Measurements from ENCODE around the gene CYP27C1.

CYP27C1 gene

GRCh38 chr2:127200962-127201361 is 19.1 kb downstream of the CYP27C1 start:
- H3K36me3 ChIP-seq (ENCODE audit: insufficient read depth, low read length): no peaks in the 10 kb centered on the region
- no peaks in the 10 kb centered on the region for H3K4me1 ChIP-seq (ENCODE audit: insufficient read depth, low read length)
- H3K4me3 ChIP-seq (ENCODE audit: low read depth in 1 of 2, low read length in 2 of 2): no peak overlapping the region
- H3K9me3 ChIP-seq (ENCODE audit: low read length): no peaks in the 10 kb centered on the region
- no peak overlapping the region for H3K27ac ChIP-seq (ENCODE audit: low read depth, low read length)
- no peaks in the 10 kb centered on the region for H3K27me3 ChIP-seq (ENCODE audit: control insufficient read depth in 1 of 2, insufficient read depth in 2 of 2, low read length in 2 of 2)
- no peak overlapping the region for H3K9ac ChIP-seq (ENCODE audit: low read length)

DNA sequence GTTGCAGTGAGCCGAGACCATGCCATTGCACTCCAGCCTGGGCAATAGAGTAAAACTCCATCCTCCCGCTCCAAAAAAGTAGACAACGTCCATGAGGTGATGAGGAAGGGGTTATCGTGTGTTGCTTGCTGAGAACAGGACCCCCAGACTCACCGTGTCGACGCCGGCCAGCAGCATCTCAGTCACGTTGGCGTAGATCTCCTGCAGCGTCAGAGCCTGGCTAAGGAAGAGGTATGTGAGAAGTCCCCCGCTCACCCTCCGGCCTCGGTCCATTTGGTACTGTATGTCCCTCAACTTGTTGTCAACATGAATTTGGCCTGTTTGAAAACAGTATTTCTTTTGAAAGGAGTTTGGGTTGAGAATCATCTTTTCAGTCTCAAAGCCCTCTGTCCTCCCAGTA is 20.9 kb downstream of the CYP27C1 start:
- Histone ChIP-seq H3K4me3 (ENCODE audit: low read depth in 1 of 2, low read length in 2 of 2) (no peak overlapping the region), H3K9ac (ENCODE audit: low read length) (no peak overlapping the region), H3K27me3 (ENCODE audit: control insufficient read depth in 1 of 2, insufficient read depth in 2 of 2, low read length in 2 of 2) (no peaks in the 10 kb centered on the region), H3K27ac (ENCODE audit: low read depth, low read length) (no peak overlapping the region), H3K36me3 (ENCODE audit: insufficient read depth, low read length) (no peaks in the 10 kb centered on the region), H3K4me1 (ENCODE audit: insufficient read depth, low read length) (no peaks in the 10 kb centered on the region), H3K9me3 (ENCODE audit: low read length) (no peaks in the 10 kb centered on the region)

DNA sequence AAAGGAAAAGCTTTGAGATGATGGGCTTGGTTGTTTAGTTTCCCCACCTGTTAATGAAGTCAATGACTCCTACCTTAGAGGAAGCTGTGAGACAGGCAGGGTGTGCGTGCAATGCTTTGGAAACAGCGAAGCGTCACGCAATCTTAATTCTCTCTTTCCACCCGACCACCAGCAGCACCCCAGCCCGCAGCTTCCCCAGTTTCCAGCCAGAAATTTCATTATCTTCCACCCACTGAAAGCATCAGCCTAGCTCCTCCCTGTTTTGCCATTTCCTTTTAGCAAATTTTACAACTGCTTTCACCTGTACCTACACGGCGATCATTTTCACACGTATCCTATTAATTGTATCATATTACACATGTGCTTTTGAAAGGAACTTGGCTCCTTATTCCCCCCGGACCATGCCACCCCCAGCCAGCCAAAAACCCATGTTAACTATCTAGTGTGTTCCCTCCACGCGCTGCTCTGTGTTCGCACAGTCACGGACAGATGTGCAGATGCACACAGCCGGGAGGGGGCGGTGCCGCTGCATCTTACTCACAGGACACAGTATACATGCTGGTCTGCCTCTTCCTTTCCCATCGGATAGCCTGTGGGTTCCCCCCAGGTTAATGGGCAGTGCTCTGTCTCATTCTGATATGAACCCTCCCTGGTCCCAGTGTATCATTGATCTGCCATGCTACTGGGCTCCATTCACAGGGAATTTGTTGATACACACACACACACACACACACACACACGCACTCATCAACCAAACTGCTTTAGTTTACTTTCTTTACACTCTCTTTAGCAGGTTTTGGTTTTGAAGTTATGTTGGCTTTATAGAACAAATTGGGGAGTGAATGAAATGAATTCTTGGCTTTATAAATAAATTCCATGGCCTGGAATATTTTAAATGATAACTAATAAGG is 22.4 kb downstream of the CYP27C1 start:
- H3K4me1 ChIP-seq (ENCODE audit: insufficient read depth, low read length): no peaks in the 10 kb centered on the region
- no peak overlapping the region for H3K9ac ChIP-seq (ENCODE audit: low read length)

GRCh38 chr2:127196998-127197397 is 23.1 kb downstream of the CYP27C1 start:
- no peaks in the 10 kb centered on the region for H3K4me1 ChIP-seq (ENCODE audit: insufficient read depth, low read length)
- no peaks in the 10 kb centered on the region for H3K27me3 ChIP-seq (ENCODE audit: control insufficient read depth in 1 of 2, insufficient read depth in 2 of 2, low read length in 2 of 2)
- H3K36me3 ChIP-seq (ENCODE audit: insufficient read depth, low read length): no peaks in the 10 kb centered on the region
- no peaks in the 10 kb centered on the region for H3K9me3 ChIP-seq (ENCODE audit: low read length)
- no peak overlapping the region for H3K27ac ChIP-seq (ENCODE audit: low read depth, low read length)
- no peak overlapping the region for H3K4me3 ChIP-seq (ENCODE audit: low read depth in 1 of 2, low read length in 2 of 2)
- no peak overlapping the region for H3K9ac ChIP-seq (ENCODE audit: low read length)

More for the DNA sequence above, 22.4 kb downstream of the CYP27C1 start:
- no peak overlapping the region for H3K27ac ChIP-seq (ENCODE audit: low read depth, low read length)
- H3K4me3 ChIP-seq (ENCODE audit: low read depth in 1 of 2, low read length in 2 of 2): no peak overlapping the region
- no peaks in the 10 kb centered on the region for H3K9me3 ChIP-seq (ENCODE audit: low read length)
- no peaks in the 10 kb centered on the region for H3K27me3 ChIP-seq (ENCODE audit: control insufficient read depth in 1 of 2, insufficient read depth in 2 of 2, low read length in 2 of 2)
- H3K36me3 ChIP-seq (ENCODE audit: insufficient read depth, low read length): no peaks in the 10 kb centered on the region

- Histone ChIP-seq H3K4me3 (ENCODE audit: low read depth in 1 of 2, low read length in 2 of 2) (no peak overlapping the region), H3K36me3 (ENCODE audit: insufficient read depth, low read length) (no peaks in the 10 kb centered on the region), H3K9me3 (ENCODE audit: low read length) (no peaks in the 10 kb centered on the region), H3K27ac (ENCODE audit: low read depth, low read length) (no peak overlapping the region), H3K27me3 (ENCODE audit: control insufficient read depth in 1 of 2, insufficient read depth in 2 of 2, low read length in 2 of 2) (no peaks in the 10 kb centered on the region), H3K4me1 (ENCODE audit: insufficient read depth, low read length) (no peaks in the 10 kb centered on the region), H3K9ac (ENCODE audit: low read length) (no peak overlapping the region)
These were observed 23.6 kb downstream of the CYP27C1 start for GRCh38 chr2:127196549-127196948.

DNA sequence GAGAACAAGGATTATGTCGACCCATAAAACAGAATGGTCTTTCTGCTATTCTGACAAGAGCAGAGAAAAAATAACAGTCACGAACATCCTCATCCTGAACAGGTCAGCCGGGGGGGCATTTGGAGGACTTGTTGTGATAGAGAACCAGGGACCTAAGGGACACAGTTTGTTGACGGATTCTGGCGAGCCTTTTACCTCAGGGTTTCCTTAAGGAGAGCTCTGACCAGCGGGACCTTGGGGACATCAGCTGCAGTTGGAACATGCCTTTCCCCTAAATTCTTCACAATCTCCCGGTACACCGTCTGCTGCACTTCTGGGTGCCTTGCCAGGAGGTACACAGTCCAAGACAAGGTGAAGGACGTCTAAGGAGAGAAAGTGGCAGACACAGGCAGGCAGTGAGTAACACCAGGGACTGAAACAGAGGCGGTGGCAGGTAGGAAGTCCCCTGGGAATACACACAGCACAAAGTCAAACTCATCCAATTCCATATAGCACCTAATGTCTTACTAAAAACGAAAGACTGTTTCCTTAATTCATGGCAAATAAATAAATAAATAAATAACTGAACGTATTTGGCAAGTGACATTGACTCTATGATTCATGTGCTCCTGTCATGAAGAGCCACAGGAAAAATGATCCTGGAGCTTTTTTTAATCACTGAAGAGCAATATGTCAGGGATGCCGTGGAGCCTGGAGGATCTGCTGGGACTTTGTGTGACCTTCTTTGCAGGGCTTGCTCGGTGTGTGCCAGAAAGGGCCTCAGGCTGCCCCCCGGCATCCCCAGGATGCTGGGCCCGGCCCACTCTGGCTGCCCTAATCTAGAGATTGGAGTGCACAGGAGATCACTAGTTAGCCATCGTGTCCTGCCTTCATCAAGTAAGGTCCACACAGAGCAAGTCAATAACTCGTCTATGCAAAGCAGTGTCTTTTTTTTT is 24.7 kb downstream of the CYP27C1 start:
- no peak overlapping the region for H3K27ac ChIP-seq (ENCODE audit: low read depth, low read length)
- no peaks in the 10 kb centered on the region for H3K4me1 ChIP-seq (ENCODE audit: insufficient read depth, low read length)
- H3K4me3 ChIP-seq (ENCODE audit: low read depth in 1 of 2, low read length in 2 of 2): no peak overlapping the region
- H3K9me3 ChIP-seq (ENCODE audit: low read length): no peaks in the 10 kb centered on the region
- no peaks in the 10 kb centered on the region for H3K36me3 ChIP-seq (ENCODE audit: insufficient read depth, low read length)
- no peaks in the 10 kb centered on the region for H3K27me3 ChIP-seq (ENCODE audit: control insufficient read depth in 1 of 2, insufficient read depth in 2 of 2, low read length in 2 of 2)
- no peak overlapping the region for H3K9ac ChIP-seq (ENCODE audit: low read length)

- Histone ChIP-seq H3K9ac (ENCODE audit: low read length) (no peak overlapping the region), H3K4me3 (ENCODE audit: low read depth in 1 of 2, low read length in 2 of 2) (no peak overlapping the region), H3K27me3 (ENCODE audit: control insufficient read depth in 1 of 2, insufficient read depth in 2 of 2, low read length in 2 of 2) (no peaks in the 10 kb centered on the region), H3K27ac (ENCODE audit: low read depth, low read length) (no peak overlapping the region), H3K36me3 (ENCODE audit: insufficient read depth, low read length) (no peaks in the 10 kb centered on the region), H3K9me3 (ENCODE audit: low read length) (no peaks in the 10 kb centered on the region), H3K4me1 (ENCODE audit: insufficient read depth, low read length) (no peaks in the 10 kb centered on the region)
These were observed 25.7 kb downstream of the CYP27C1 start for GRCh38 chr2:127194447-127194846.

- H3K27me3 ChIP-seq (ENCODE audit: control insufficient read depth in 1 of 2, insufficient read depth in 2 of 2, low read length in 2 of 2): no peaks in the 10 kb centered on the region
- H3K27ac ChIP-seq (ENCODE audit: low read depth, low read length): no peak overlapping the region
- H3K9me3 ChIP-seq (ENCODE audit: low read length): no peaks in the 10 kb centered on the region
- no peak overlapping the region for H3K4me3 ChIP-seq (ENCODE audit: low read depth in 1 of 2, low read length in 2 of 2)
- H3K4me1 ChIP-seq (ENCODE audit: insufficient read depth, low read length): no peaks in the 10 kb centered on the region
- H3K9ac ChIP-seq (ENCODE audit: low read length): no peak overlapping the region
- no peaks in the 10 kb centered on the region for H3K36me3 ChIP-seq (ENCODE audit: insufficient read depth, low read length)
These were observed 26.2 kb downstream of the CYP27C1 start for GRCh38 chr2:127193967-127194280.

DNA sequence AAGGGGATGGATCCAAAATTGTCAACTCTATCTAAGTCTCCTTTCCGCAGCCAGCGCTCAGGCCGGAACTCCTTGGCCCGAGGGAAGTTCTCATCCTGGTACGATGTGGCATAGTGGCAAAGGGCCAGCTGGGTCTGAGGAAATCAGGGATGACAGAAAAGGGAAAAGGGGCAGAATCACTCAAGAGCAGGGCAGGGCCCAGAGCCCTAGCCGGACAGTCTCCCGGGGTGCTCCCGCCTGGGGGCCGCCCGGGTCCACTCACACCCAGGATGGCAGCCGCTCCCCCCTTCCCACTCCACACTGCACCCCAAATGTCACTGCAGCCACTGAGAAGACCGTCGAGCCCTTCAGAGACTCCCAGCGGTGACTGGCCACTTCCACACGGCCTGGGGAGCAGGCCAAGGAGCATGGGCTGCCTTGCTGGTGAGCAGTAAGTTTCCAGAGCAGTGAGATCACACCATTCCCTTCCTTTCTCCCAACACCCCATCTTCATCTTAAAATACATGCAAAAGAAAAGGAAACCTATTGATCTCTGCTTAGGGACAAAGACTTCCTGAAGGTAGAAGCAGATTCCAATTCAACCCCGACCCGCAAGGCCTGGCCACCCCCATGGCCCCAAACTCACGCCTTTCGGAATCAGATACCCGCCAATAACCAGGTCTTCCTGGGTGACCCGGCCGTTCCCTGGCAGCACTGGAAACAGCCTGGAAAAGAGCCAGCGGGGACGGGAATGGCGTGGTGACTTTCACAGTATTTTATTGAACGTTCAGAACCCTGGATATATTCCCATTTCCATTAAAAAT is 26.7 kb downstream of the CYP27C1 start:
- Histone ChIP-seq H3K27ac (ENCODE audit: low read depth, low read length) (no peak overlapping the region), H3K36me3 (ENCODE audit: insufficient read depth, low read length) (no peaks in the 10 kb centered on the region), H3K4me1 (ENCODE audit: insufficient read depth, low read length) (no peaks in the 10 kb centered on the region), H3K9ac (ENCODE audit: low read length) (no peak overlapping the region), H3K4me3 (ENCODE audit: low read depth in 1 of 2, low read length in 2 of 2) (no peak overlapping the region), H3K27me3 (ENCODE audit: control insufficient read depth in 1 of 2, insufficient read depth in 2 of 2, low read length in 2 of 2) (no peaks in the 10 kb centered on the region), H3K9me3 (ENCODE audit: low read length) (no peaks in the 10 kb centered on the region)

GRCh38 chr2:127191331-127192219 is 28.5 kb downstream of the CYP27C1 start:
- Histone ChIP-seq H3K36me3 (ENCODE audit: insufficient read depth, low read length) (no peaks in the 10 kb centered on the region), H3K4me1 (ENCODE audit: insufficient read depth, low read length) (no peaks in the 10 kb centered on the region), H3K9ac (ENCODE audit: low read length) (no peak overlapping the region), H3K27ac (ENCODE audit: low read depth, low read length) (no peak overlapping the region), H3K4me3 (ENCODE audit: low read depth in 1 of 2, low read length in 2 of 2) (no peak overlapping the region), H3K9me3 (ENCODE audit: low read length) (no peaks in the 10 kb centered on the region), H3K27me3 (ENCODE audit: control insufficient read depth in 1 of 2, insufficient read depth in 2 of 2, low read length in 2 of 2) (no peaks in the 10 kb centered on the region)
